ENCODE results near the gene MYH10.
A peak's percentile ranks its signal among the peaks of the same experiment; 100 is the strongest.

The MYH10 gene

GRCh38 chr17:8609910-8610309 lies 20.6 kb downstream of the MYH10 start:
- H3K27me3 ChIP-seq, result peaks cover 0 to 20% (median 0%) of the 10 kb centered on the region in 11 experiments; a peak in 4 of 22 replicates
- peaks cover 11 to 38% (median 24%) of the 10 kb centered on the region in 11 experiments for H3K9me3 ChIP-seq (replicated peaks in 1 of 11)
- no peak for TF ChIP-seq Cebpa-rat (IDR thresholded peaks at IDR 0.05)
- peaks cover 0 to 16% (median 0%) of the 10 kb centered on the region in 11 experiments; a peak in 3 of 22 replicates for H4K20me1 ChIP-seq
- H3K36me3 ChIP-seq, result peaks cover 0 to 55% (median 35%) of the 10 kb centered on the region in 11 experiments; a peak in 16 of 22 replicates
- H3K4me2 ChIP-seq, result no peak overlapping the region
- no peak overlapping the region for H3K9ac ChIP-seq
- H3K4me3 ChIP-seq, result no peak overlapping the region
- no peak overlapping the region for H3K27ac ChIP-seq
- peaks cover 8 to 35% (median 25%) of the 10 kb centered on the region in 10 experiments; a peak in 19 of 20 replicates for H3K4me1 ChIP-seq

- H3K36me3 ChIP-seq, result peaks cover 0 to 72% (median 44%) of the 10 kb centered on the region in 11 experiments; a peak in 16 of 22 replicates
- H4K20me1 ChIP-seq, result peaks cover 0 to 12% (median 0%) of the 10 kb centered on the region in 11 experiments; a peak in 3 of 22 replicates
- peaks cover 11 to 38% (median 24%) of the 10 kb centered on the region in 11 experiments for H3K9me3 ChIP-seq (replicated peaks in 1 of 11)
- H3K4me1 ChIP-seq, result peaks cover 8 to 35% (median 25%) of the 10 kb centered on the region in 10 experiments; a peak in 19 of 20 replicates
- no peak overlapping the region for H3K9ac ChIP-seq
- peaks cover 0 to 16% (median 0%) of the 10 kb centered on the region in 11 experiments; a peak in 4 of 22 replicates for H3K27me3 ChIP-seq
- peak overlapping the region in 6 of 11 experiments; percentile 52 to 79 (median 68); a peak in 10 of 22 replicates for H3K4me2 ChIP-seq
- no peak for TF ChIP-seq Cebpa-rat (IDR thresholded peaks at IDR 0.05)
- H3K4me3 ChIP-seq, result no peak overlapping the region
- H3K27ac ChIP-seq, result no peak overlapping the region
These were observed 22.5 kb downstream of the MYH10 start for GRCh38 chr17:8608001-8608400.

GRCh38 chr17:8606401-8606800 lies 24.1 kb downstream of the MYH10 start:
- H4K20me1 ChIP-seq, result peaks cover 0 to 10% (median 0%) of the 10 kb centered on the region in 11 experiments; a peak in 3 of 22 replicates
- TF ChIP-seq Cebpa-rat (IDR thresholded peaks at IDR 0.05), result no peak
- peak overlapping the region in 4 of 11 experiments; percentile 41 to 65 (median 56); a peak in 9 of 22 replicates for H3K27ac ChIP-seq

GRCh38 chr17:8602679-8603078 lies 27.8 kb downstream of the MYH10 start:
- no peak overlapping the region for H3K27ac ChIP-seq
- H3K36me3 ChIP-seq, result peaks cover 0 to 77% (median 58%) of the 10 kb centered on the region in 11 experiments; a peak in 17 of 22 replicates
- H4K20me1 ChIP-seq, result peaks cover 0 to 10% (median 0%) of the 10 kb centered on the region in 11 experiments; a peak in 3 of 22 replicates
- H3K9ac ChIP-seq, result no peak overlapping the region
- H3K4me3 ChIP-seq, result no peak overlapping the region
- H3K4me2 ChIP-seq, result no peak overlapping the region
- H3K27me3 ChIP-seq, result peaks cover 0 to 9% (median 0%) of the 10 kb centered on the region in 11 experiments; a peak in 4 of 22 replicates
- H3K4me1 ChIP-seq, result peaks cover 8 to 24% (median 18%) of the 10 kb centered on the region in 10 experiments; a peak in 19 of 20 replicates
- H3K9me3 ChIP-seq (replicated peaks in 1 of 11), result peaks cover 0 to 18% (median 8%) of the 10 kb centered on the region in 11 experiments; a peak in 11 of 22 replicates
- no peak for TF ChIP-seq Cebpa-rat (IDR thresholded peaks at IDR 0.05)

More at GRCh38 chr17:8606401-8606800, 24.1 kb downstream of the MYH10 start:
- H3K9me3 ChIP-seq (replicated peaks in 1 of 11), result peaks cover 11 to 25% (median 17%) of the 10 kb centered on the region in 11 experiments
- peaks cover 0 to 13% (median 0%) of the 10 kb centered on the region in 11 experiments; a peak in 4 of 22 replicates for H3K27me3 ChIP-seq
- H3K9ac ChIP-seq, result peak overlapping the region in 6 of 11 experiments; percentile 2 to 63 (median 46); a peak in 8 of 22 replicates
- H3K36me3 ChIP-seq, result peaks cover 0 to 72% (median 44%) of the 10 kb centered on the region in 11 experiments; a peak in 17 of 22 replicates
- H3K4me2 ChIP-seq, result peak overlapping the region; percentile 15 to 79 (median 60); a peak in 20 of 22 replicates
- peaks cover 8 to 35% (median 25%) of the 10 kb centered on the region in 10 experiments; a peak in 19 of 20 replicates for H3K4me1 ChIP-seq
- H3K4me3 ChIP-seq, result peak overlapping the region in 1 of 10 experiments; percentile 15; a peak in 2 of 20 replicates

GRCh38 chr17:8599351-8600011 lies 31.0 kb downstream of the MYH10 start:
- H4K20me1 ChIP-seq, result no peaks in the 10 kb centered on the region; a peak in 1 of 22 replicates
- H3K9me3 ChIP-seq (replicated peaks in 1 of 11), result peaks cover 0 to 24% (median 15%) of the 10 kb centered on the region in 11 experiments; a peak in 17 of 22 replicates
- no peak overlapping the region for H3K4me2 ChIP-seq
- peaks cover 0 to 89% (median 78%) of the 10 kb centered on the region in 11 experiments; a peak in 17 of 22 replicates for H3K36me3 ChIP-seq
- no peaks in the 10 kb centered on the region for H3K27me3 ChIP-seq
- no peaks in the 10 kb centered on the region for H3K4me1 ChIP-seq
- no peak for TF ChIP-seq Cebpa-rat (IDR thresholded peaks at IDR 0.05)
- no peak overlapping the region for H3K9ac ChIP-seq
- H3K27ac ChIP-seq, result no peak overlapping the region
- H3K4me3 ChIP-seq, result no peak overlapping the region

- Histone ChIP-seq H3K4me2 (no peak overlapping the region), H3K36me3 (peaks cover 0 to 89% (median 76%) of the 10 kb centered on the region in 11 experiments; a peak in 17 of 22 replicates), H4K20me1 (no peaks in the 10 kb centered on the region; a peak in 1 of 22 replicates), H3K9me3 (replicated peaks in 1 of 11) (peaks cover 5 to 25% (median 17%) of the 10 kb centered on the region in 11 experiments; a peak in 17 of 22 replicates), H3K27me3 (no peaks in the 10 kb centered on the region), H3K9ac (no peak overlapping the region), H3K4me3 (no peak overlapping the region), H3K27ac (no peak overlapping the region), H3K4me1 (no peaks in the 10 kb centered on the region)
- TF ChIP-seq Cebpa-rat (IDR thresholded peaks at IDR 0.05), result no peak
These were observed 31.6 kb downstream of the MYH10 start for GRCh38 chr17:8598913-8599312.

- Histone ChIP-seq H3K4me3 (no peak overlapping the region), H3K27me3 (no peaks in the 10 kb centered on the region), H3K36me3 (peaks cover 0 to 78% (median 41%) of the 10 kb centered on the region in 11 experiments; a peak in 15 of 22 replicates), H3K27ac (no peak overlapping the region), H3K9me3 (replicated peaks in 1 of 11) (peaks cover 0 to 24% (median 14%) of the 10 kb centered on the region in 11 experiments; a peak in 11 of 22 replicates), H3K4me2 (no peak overlapping the region), H3K9ac (no peak overlapping the region), H4K20me1 (no peaks in the 10 kb centered on the region), H3K4me1 (peaks cover 0 to 12% (median 0%) of the 10 kb centered on the region in 10 experiments; a peak in 3 of 20 replicates)
- no peak for TF ChIP-seq Cebpa-rat (IDR thresholded peaks at IDR 0.05)
These were observed 36.7 kb downstream of the MYH10 start for GRCh38 chr17:8593830-8594229.

GRCh38 chr17:8593276-8593675 lies 37.2 kb downstream of the MYH10 start:
- Histone ChIP-seq H3K9me3 (replicated peaks in 1 of 11) (peaks cover 0 to 24% (median 14%) of the 10 kb centered on the region in 11 experiments; a peak in 11 of 22 replicates), H3K4me1 (peaks cover 0 to 12% (median 0%) of the 10 kb centered on the region in 10 experiments; a peak in 3 of 20 replicates), H3K27ac (no peak overlapping the region), H3K9ac (no peak overlapping the region), H3K4me2 (no peak overlapping the region), H3K4me3 (no peak overlapping the region), H4K20me1 (no peaks in the 10 kb centered on the region), H3K36me3 (peaks cover 0 to 78% (median 39%) of the 10 kb centered on the region in 11 experiments; a peak in 15 of 22 replicates), H3K27me3 (no peaks in the 10 kb centered on the region)
- TF ChIP-seq Cebpa-rat (IDR thresholded peaks at IDR 0.05), result no peak

Data from BLaER1 treated with 17β-estradiol and CSF1 and Interleukin-3, amounts not matched to agents 10 nM and 100 nM (cell line).